NCI-H2171 (cell line): ENCODE measurements around the gene TXLNA.
A peak's percentile ranks its signal among the peaks of the same experiment; 100 is the strongest.
"Not testable (repeated sequence)": the region's sequence is repeated elsewhere in the genome, so short reads cannot be mapped to it uniquely, and the experiment has no call there.

Experiments used
- DNase-seq: peaks from one replicate; lab custom pipeline; 2025; lab: John Stamatoyannopoulos, UW

TXLNA gene

GRCh38 chr1:32179443-32180185, at the start of gene TXLNA:
Gene TXLNA (plus strand): TSS chr1:32179675. CDS start chr1:32180346, 671 bp downstream.
- DNase-seq: peak; percentile 89

- not testable (repeated sequence) for DNase-seq
Measured at GRCh38 chr1:32133950-32134280, 45.6 kb upstream of the TXLNA start.

- no peak for DNase-seq
Measured at GRCh38 chr1:32137111-32137510, 42.4 kb upstream of the TXLNA start.

GRCh38 chr1:32138965-32139364, 40.5 kb upstream of the TXLNA start:
- no peak for DNase-seq

- no peak for DNase-seq
Measured at GRCh38 chr1:32142446-32143301, 36.8 kb upstream of the TXLNA start.

- not testable (repeated sequence) for DNase-seq
Measured at GRCh38 chr1:32143302-32143695, 36.2 kb upstream of the TXLNA start.

- no peak for DNase-seq
Measured at GRCh38 chr1:32144033-32144432, 35.4 kb upstream of the TXLNA start.

- not testable (repeated sequence) for DNase-seq
Measured at GRCh38 chr1:32147799-32148198, 31.7 kb upstream of the TXLNA start.

- DNase-seq: no peak
Measured at GRCh38 chr1:32150847-32151246, 28.6 kb upstream of the TXLNA start.

GRCh38 chr1:32151319-32151787, 28.1 kb upstream of the TXLNA start:
- DNase-seq: peak; percentile 73

- DNase-seq: no peak
Measured at GRCh38 chr1:32159189-32159588, 20.3 kb upstream of the TXLNA start.

- DNase-seq: no peak
Measured at GRCh38 chr1:32163405-32163804, 16.1 kb upstream of the TXLNA start.

- DNase-seq: not testable (repeated sequence)
Measured at GRCh38 chr1:32165633-32166032, 13.8 kb upstream of the TXLNA start.

- DNase-seq: no peak
Measured at GRCh38 chr1:32170991-32171390, 8.5 kb upstream of the TXLNA start.

- no peak for DNase-seq
Measured at GRCh38 chr1:32172621-32173245, 6.7 kb upstream of the TXLNA start.

- DNase-seq: no peak
Measured at GRCh38 chr1:32178380-32179192, 889 bp upstream of the TXLNA start.

GRCh38 chr1:32179193-32179442, 357 bp upstream of the TXLNA start:
- DNase-seq: peak; percentile 62

- peak; percentile 22 for DNase-seq
Measured at GRCh38 chr1:32180186-32181060, 948 bp downstream of the TXLNA start.

GRCh38 chr1:32181065-32181464, 1.6 kb downstream of the TXLNA start:
- no peak for DNase-seq

GRCh38 chr1:32181563-32181962, 2.1 kb downstream of the TXLNA start:
- no peak for DNase-seq

- DNase-seq: no peak
Measured at GRCh38 chr1:32182060-32182459, 2.6 kb downstream of the TXLNA start.
